NB4 (cell line): ENCODE results near the gene PMEL.

Experiments
- DNase-seq: peaks from one replicate; pipeline ENCODE4 v3.0.0; 2010; ENCODE audit warnings: low read depth
- H3K4me3 ChIP-seq: one replicate; pipeline ENCODE4 v1.5.1; 2011; ENCODE audit warnings: mild to moderate bottlenecking, low read depth, low read length, moderate library complexity
- CTCF ChIP-seq: IDR thresholded peaks from one replicate; pipeline ENCODE4 v1.5.1; 2012; ENCODE audit warnings: low read depth, low read length
- MAX ChIP-seq: IDR thresholded peaks from 2 replicates; pipeline ENCODE4 v1.6.1; 2011; ENCODE audit warnings: low read depth, low read length
- MYC ChIP-seq: IDR thresholded peaks from 2 replicates; pipeline ENCODE4 v1.6.1; 2011; ENCODE audit warnings: low read depth, low read length
- POLR2A ChIP-seq: IDR thresholded peaks from 2 replicates; pipeline ENCODE4 v1.6.1; 2011; ENCODE audit warnings: mild to moderate bottlenecking; ENCODE audit not compliant: insufficient read length; ENCODE audit errors: extremely low read depth

PMEL gene

GRCh38 chr12:55965941-55966407 lies at the start of gene PMEL:
PMEL (minus strand) TSS chr12:55966042; CDS start chr12:55966011, 31 bp downstream.
- H3K4me3 ChIP-seq: peak within 1 kb of the TSS; percentile 84
- DNase-seq: peak; percentile 36
- TF ChIP-seq POLR2A (no peak), CTCF (no peak), MYC (no peak), MAX (no peak)

GRCh38 chr12:56014205-56014604 lies 48.4 kb upstream of the PMEL start:
- no peak overlapping the region for H3K4me3 ChIP-seq
- no peak for DNase-seq
- no peak for TF ChIP-seq MAX
- no peak for TF ChIP-seq MYC
- TF ChIP-seq POLR2A: no peak
- TF ChIP-seq CTCF: no peak

- TF ChIP-seq POLR2A (no peak), MAX (no peak), MYC (no peak), CTCF (no peak)
- no peak overlapping the region for H3K4me3 ChIP-seq
- no peak for DNase-seq
Observed at GRCh38 chr12:56013482-56013881, 47.6 kb upstream of the PMEL start.

GRCh38 chr12:56011509-56012090 lies 45.8 kb upstream of the PMEL start:
- no peak overlapping the region for H3K4me3 ChIP-seq
- DNase-seq: no peak
- no peak for TF ChIP-seq MAX
- TF ChIP-seq MYC: no peak
- no peak for TF ChIP-seq CTCF
- TF ChIP-seq POLR2A: no peak

GRCh38 chr12:56010111-56010570 lies 44.3 kb upstream of the PMEL start:
- no peak for DNase-seq
- TF ChIP-seq MYC: no peak
- H3K4me3 ChIP-seq: no peak overlapping the region

- no peak for TF ChIP-seq POLR2A
- peak overlapping the region; percentile 60 for H3K4me3 ChIP-seq
- peak; percentile 41 for DNase-seq
Observed at GRCh38 chr12:56007564-56008559, 42.0 kb upstream of the PMEL start.
